ENCODE results near the gene CUEDC1.

CUEDC1 gene

GRCh38 chr17:57920916-57921703 is 34.1 kb downstream of the CUEDC1 start:
- no peaks in the 10 kb centered on the region for H3K36me3 ChIP-seq (replicated peaks)
- DNase-seq: no peak
- H3K27me3 ChIP-seq (replicated peaks): no peaks in the 10 kb centered on the region
- no peak overlapping the region for H3K4me3 ChIP-seq (ENCODE audit: low read depth, low read length)
- in situ Hi-C loops (cut with HindIII; ENCODE audit: low pct_ligation_motif_present, low sequenced_read_pairs): no loop called here
- no peak overlapping the region for H3K27ac ChIP-seq
- TF ChIP-seq CTCF (IDR thresholded peaks at IDR 0.05; ENCODE audit: low read depth, low read length, missing control alignments): no peak

GRCh38 chr17:57919918-57920317 is 35.3 kb downstream of the CUEDC1 start:
- no peak overlapping the region for H3K4me3 ChIP-seq (ENCODE audit: low read depth, low read length)
- no peaks in the 10 kb centered on the region for H3K27me3 ChIP-seq (replicated peaks)
- no peak overlapping the region for H3K27ac ChIP-seq
- no peaks in the 10 kb centered on the region for H3K36me3 ChIP-seq (replicated peaks)
- in situ Hi-C loops (cut with HindIII; ENCODE audit: low pct_ligation_motif_present, low sequenced_read_pairs): no loop called here
- no peak for DNase-seq
- no peak for TF ChIP-seq CTCF (IDR thresholded peaks at IDR 0.05; ENCODE audit: low read depth, low read length, missing control alignments)

- no peak for DNase-seq
- Histone ChIP-seq H3K4me3 (ENCODE audit: low read depth, low read length) (no peak overlapping the region), H3K27ac (no peak overlapping the region), H3K27me3 (replicated peaks) (no peaks in the 10 kb centered on the region), H3K36me3 (replicated peaks) (no peaks in the 10 kb centered on the region)
- in situ Hi-C loops (cut with HindIII; ENCODE audit: low pct_ligation_motif_present, low sequenced_read_pairs): no loop called here
- TF ChIP-seq CTCF (IDR thresholded peaks at IDR 0.05; ENCODE audit: low read depth, low read length, missing control alignments): no peak
These were observed 37.0 kb downstream of the CUEDC1 start for GRCh38 chr17:57918017-57918895.

- Histone ChIP-seq H3K27me3 (replicated peaks) (no peaks in the 10 kb centered on the region), H3K36me3 (replicated peaks) (no peaks in the 10 kb centered on the region), H3K27ac (no peak overlapping the region), H3K4me3 (ENCODE audit: low read depth, low read length) (no peak overlapping the region)
- no peak for DNase-seq
- TF ChIP-seq CTCF (IDR thresholded peaks at IDR 0.05; ENCODE audit: low read depth, low read length, missing control alignments): no peak
- in situ Hi-C loops (cut with HindIII; ENCODE audit: low pct_ligation_motif_present, low sequenced_read_pairs): no loop called here
These were observed 38.0 kb downstream of the CUEDC1 start for GRCh38 chr17:57916925-57917858.

GRCh38 chr17:57915985-57916757 is 39.0 kb downstream of the CUEDC1 start:
- no peaks in the 10 kb centered on the region for H3K36me3 ChIP-seq (replicated peaks)
- H3K27me3 ChIP-seq (replicated peaks): no peaks in the 10 kb centered on the region
- in situ Hi-C loops (cut with HindIII; ENCODE audit: low pct_ligation_motif_present, low sequenced_read_pairs): no loop called here
- H3K27ac ChIP-seq: no peak overlapping the region
- H3K4me3 ChIP-seq (ENCODE audit: low read depth, low read length): no peak overlapping the region
- DNase-seq: no peak
- TF ChIP-seq CTCF (IDR thresholded peaks at IDR 0.05; ENCODE audit: low read depth, low read length, missing control alignments): no peak

Data from brain microvascular endothelial cell (primary cell).